Measurements from ENCODE around the gene DHRS4.

DNA sequence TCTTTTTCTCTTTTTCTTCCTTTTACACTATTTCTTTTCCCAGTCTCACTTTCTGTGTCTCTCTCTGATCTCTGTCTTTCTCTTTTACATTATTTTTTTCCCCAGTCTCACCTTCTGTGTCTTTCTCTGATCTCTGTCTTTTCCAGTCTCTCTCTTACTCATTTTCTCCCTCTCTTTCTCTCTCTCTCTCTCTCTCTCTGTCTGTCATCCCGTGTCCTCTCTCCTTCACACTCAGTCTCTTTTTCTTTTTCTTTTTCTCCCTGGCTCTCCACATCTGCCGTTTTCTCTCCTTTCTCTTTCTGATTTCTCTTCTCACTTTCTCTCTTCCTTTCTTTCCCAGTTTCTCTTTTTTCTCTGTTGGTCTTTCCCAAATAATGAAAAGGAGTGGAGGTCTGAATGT, 57.5 kb downstream of the DHRS4 start:
- TF ChIP-seq EP300 (IDR thresholded peaks at IDR 0.05): no peak
- TF ChIP-seq, protein P1, sequence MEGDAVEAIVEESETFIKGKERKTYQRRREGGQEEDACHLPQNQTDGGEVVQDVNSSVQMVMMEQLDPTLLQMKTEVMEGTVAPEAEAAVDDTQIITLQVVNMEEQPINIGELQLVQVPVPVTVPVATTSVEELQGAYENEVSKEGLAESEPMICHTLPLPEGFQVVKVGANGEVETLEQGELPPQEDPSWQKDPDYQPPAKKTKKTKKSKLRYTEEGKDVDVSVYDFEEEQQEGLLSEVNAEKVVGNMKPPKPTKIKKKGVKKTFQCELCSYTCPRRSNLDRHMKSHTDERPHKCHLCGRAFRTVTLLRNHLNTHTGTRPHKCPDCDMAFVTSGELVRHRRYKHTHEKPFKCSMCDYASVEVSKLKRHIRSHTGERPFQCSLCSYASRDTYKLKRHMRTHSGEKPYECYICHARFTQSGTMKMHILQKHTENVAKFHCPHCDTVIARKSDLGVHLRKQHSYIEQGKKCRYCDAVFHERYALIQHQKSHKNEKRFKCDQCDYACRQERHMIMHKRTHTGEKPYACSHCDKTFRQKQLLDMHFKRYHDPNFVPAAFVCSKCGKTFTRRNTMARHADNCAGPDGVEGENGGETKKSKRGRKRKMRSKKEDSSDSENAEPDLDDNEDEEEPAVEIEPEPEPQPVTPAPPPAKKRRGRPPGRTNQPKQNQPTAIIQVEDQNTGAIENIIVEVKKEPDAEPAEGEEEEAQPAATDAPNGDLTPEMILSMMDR (IDR thresholded peaks at IDR 0.05): no peak
- TF ChIP-seq POLR2AphosphoS5 (IDR thresholded peaks at IDR 0.05): no peak

Data from suprapubic skin (tissue), 4 donors.